SK-N-SH treated with all-trans-retinoic acid at 6 μM for 48 hours (cell line): ENCODE data around the gene CDCA3.

Experiments used
- ATAC-seq: fragments of 200-7000 bp; cut with Tn5 transposase; 3 replicates; pipeline ENCODE4 v1.9.1; 2020; ENCODE audit warnings: mild to moderate bottlenecking, moderate library complexity
- ARNTL ChIP-seq: fragments of 450-650 bp; formaldehyde crosslinking; IDR thresholded peaks from 2 replicates; pipeline ENCODE4 v1.5.0; 2020; ENCODE audit warnings: low read depth, mild to moderate bottlenecking, moderate library complexity, borderline replicate concordance
- BACH2 ChIP-seq: fragments of 250-450 bp; sonication (Bioruptor Pico); IDR thresholded peaks from 2 replicates; pipeline ENCODE4 v1.9.0; 2021; ENCODE audit warnings: mild to moderate bottlenecking, borderline replicate concordance
- CREB5 ChIP-seq: fragments of 250-450 bp; sonication (Bioruptor Pico); IDR thresholded peaks from 2 replicates; pipeline ENCODE4 v1.5.1; 2020; ENCODE audit warnings: low read depth, mild to moderate bottlenecking, moderate library complexity
- ESRRG ChIP-seq: fragments of 250-450 bp; sonication (Bioruptor Pico); IDR thresholded peaks from 2 replicates; pipeline ENCODE4 v1.6.1; 2021; ENCODE audit warnings: mild to moderate bottlenecking
- GLIS3 ChIP-seq: fragments of 250-450 bp; sonication (Bioruptor Pico); IDR thresholded peaks from 2 replicates; pipeline ENCODE4 v1.5.0; 2020; ENCODE audit warnings: mild to moderate bottlenecking, moderate library complexity
- ISL1 ChIP-seq: fragments of 250-450 bp; sonication (Bioruptor Pico); IDR thresholded peaks from 2 replicates; pipeline ENCODE4 v2.1.2; 2022; ENCODE audit warnings: mild to moderate bottlenecking, moderate library complexity
- OSR1 ChIP-seq: fragments of 250-450 bp; sonication (Bioruptor Pico); IDR thresholded peaks from 2 replicates; pipeline ENCODE4 v1.8.0; 2022; ENCODE audit warnings: moderate library complexity, mild to moderate bottlenecking, inconsistent platforms
- PATZ1 ChIP-seq: fragments of 250-450 bp; sonication (Bioruptor Pico); IDR thresholded peaks from 2 replicates; pipeline ENCODE4 v1.8.0; 2020; ENCODE audit warnings: mild to moderate bottlenecking, moderate library complexity, borderline replicate concordance
- PPARA ChIP-seq: fragments of 250-450 bp; sonication (Bioruptor Pico); IDR thresholded peaks from 2 replicates; pipeline ENCODE4 v1.5.0; 2020; ENCODE audit warnings: mild to moderate bottlenecking, borderline replicate concordance
- RARB ChIP-seq: fragments of 250-450 bp; sonication (Bioruptor Pico); IDR thresholded peaks from 2 replicates; pipeline ENCODE4 v1.8.0; 2021; ENCODE audit warnings: mild to moderate bottlenecking, moderate library complexity
- TCF4 ChIP-seq: fragments of 250-450 bp; sonication (Bioruptor Pico); IDR thresholded peaks from 2 replicates; pipeline ENCODE4 v1.8.0; 2021; ENCODE audit warnings: mild to moderate bottlenecking, moderate library complexity, borderline replicate concordance
- TOX ChIP-seq: fragments of 250-450 bp; sonication (Bioruptor Pico); IDR thresholded peaks from 2 replicates; pipeline ENCODE4 v1.8.0; 2021; ENCODE audit warnings: mild to moderate bottlenecking, moderate library complexity, borderline replicate concordance
- ZC3H10 ChIP-seq: fragments of 250-450 bp; sonication (Bioruptor Pico); IDR thresholded peaks from 2 replicates; pipeline ENCODE4 v1.5.1; 2021; ENCODE audit warnings: mild to moderate bottlenecking, moderate library complexity
- ZFP3 ChIP-seq: fragments of 250-450 bp; sonication (Bioruptor Pico); IDR thresholded peaks from 2 replicates; pipeline ENCODE4 v1.5.0; 2020; ENCODE audit warnings: mild to moderate bottlenecking, moderate library complexity
- ZNF565 ChIP-seq: fragments of 450-650 bp; formaldehyde crosslinking; conservative IDR thresholded peaks from 2 replicates; pipeline ENCODE4 v1.5.0; 2020; ENCODE audit warnings: low read depth, mild to moderate bottlenecking, moderate library complexity
- ZNF70 ChIP-seq: fragments of 450-650 bp; formaldehyde crosslinking; IDR thresholded peaks from 2 replicates; pipeline ENCODE4 v1.5.0; 2020; ENCODE audit warnings: mild to moderate bottlenecking, moderate library complexity
- ZNF8 ChIP-seq: fragments of 450-650 bp; formaldehyde crosslinking; IDR thresholded peaks from 2 replicates; pipeline ENCODE4 v1.5.0; 2020; ENCODE audit warnings: mild to moderate bottlenecking, moderate library complexity
- TF ChIP-seq, protein P1 (sequence below): fragments of 250-450 bp; sonication (Bioruptor Pico); IDR thresholded peaks from 2 replicates; pipeline ENCODE4 v1.8.0; 2021; ENCODE audit warnings: low read depth, mild to moderate bottlenecking, moderate library complexity, borderline replicate concordance
- TF ChIP-seq, protein P2 (sequence below): fragments of 250-450 bp; sonication (Bioruptor Pico); IDR thresholded peaks from 2 replicates; pipeline ENCODE4 v1.5.0; 2020; ENCODE audit warnings: mild to moderate bottlenecking, moderate library complexity
- TF ChIP-seq, protein P3 (sequence below): fragments of 250-450 bp; sonication (Bioruptor Pico); IDR thresholded peaks from 2 replicates; pipeline ENCODE4 v1.5.1; 2021; ENCODE audit warnings: mild to moderate bottlenecking, moderate library complexity

CDCA3 gene

GRCh38 chr12:6820166-6820565, 30.9 kb downstream of the CDCA3 start:
- TF ChIP-seq ESRRG (CRISPR knock-in tag), result no peak
- TF ChIP-seq ZNF70 (CRISPR knock-in tag), result no peak
- TF ChIP-seq BACH2 (CRISPR knock-in tag), result no peak
- TF ChIP-seq ARNTL (CRISPR knock-in tag), result no peak
- no peak for TF ChIP-seq CREB5
- no peak for TF ChIP-seq TCF4 (CRISPR knock-in tag)
- TF ChIP-seq PATZ1 (CRISPR knock-in tag), result no peak
- TF ChIP-seq, protein P1, sequence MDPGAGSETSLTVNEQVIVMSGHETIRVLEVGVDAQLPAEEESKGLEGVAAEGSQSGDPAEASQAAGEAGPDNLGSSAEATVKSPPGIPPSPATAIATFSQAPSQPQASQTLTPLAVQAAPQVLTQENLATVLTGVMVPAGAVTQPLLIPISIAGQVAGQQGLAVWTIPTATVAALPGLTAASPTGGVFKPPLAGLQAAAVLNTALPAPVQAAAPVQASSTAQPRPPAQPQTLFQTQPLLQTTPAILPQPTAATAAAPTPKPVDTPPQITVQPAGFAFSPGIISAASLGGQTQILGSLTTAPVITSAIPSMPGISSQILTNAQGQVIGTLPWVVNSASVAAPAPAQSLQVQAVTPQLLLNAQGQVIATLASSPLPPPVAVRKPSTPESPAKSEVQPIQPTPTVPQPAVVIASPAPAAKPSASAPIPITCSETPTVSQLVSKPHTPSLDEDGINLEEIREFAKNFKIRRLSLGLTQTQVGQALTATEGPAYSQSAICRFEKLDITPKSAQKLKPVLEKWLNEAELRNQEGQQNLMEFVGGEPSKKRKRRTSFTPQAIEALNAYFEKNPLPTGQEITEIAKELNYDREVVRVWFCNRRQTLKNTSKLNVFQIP (CRISPR knock-in tag), result no peak
- TF ChIP-seq, protein P2, sequence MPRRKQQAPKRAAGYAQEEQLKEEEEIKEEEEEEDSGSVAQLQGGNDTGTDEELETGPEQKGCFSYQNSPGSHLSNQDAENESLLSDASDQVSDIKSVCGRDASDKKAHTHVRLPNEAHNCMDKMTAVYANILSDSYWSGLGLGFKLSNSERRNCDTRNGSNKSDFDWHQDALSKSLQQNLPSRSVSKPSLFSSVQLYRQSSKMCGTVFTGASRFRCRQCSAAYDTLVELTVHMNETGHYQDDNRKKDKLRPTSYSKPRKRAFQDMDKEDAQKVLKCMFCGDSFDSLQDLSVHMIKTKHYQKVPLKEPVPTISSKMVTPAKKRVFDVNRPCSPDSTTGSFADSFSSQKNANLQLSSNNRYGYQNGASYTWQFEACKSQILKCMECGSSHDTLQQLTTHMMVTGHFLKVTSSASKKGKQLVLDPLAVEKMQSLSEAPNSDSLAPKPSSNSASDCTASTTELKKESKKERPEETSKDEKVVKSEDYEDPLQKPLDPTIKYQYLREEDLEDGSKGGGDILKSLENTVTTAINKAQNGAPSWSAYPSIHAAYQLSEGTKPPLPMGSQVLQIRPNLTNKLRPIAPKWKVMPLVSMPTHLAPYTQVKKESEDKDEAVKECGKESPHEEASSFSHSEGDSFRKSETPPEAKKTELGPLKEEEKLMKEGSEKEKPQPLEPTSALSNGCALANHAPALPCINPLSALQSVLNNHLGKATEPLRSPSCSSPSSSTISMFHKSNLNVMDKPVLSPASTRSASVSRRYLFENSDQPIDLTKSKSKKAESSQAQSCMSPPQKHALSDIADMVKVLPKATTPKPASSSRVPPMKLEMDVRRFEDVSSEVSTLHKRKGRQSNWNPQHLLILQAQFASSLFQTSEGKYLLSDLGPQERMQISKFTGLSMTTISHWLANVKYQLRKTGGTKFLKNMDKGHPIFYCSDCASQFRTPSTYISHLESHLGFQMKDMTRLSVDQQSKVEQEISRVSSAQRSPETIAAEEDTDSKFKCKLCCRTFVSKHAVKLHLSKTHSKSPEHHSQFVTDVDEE, result no peak
- no peak for TF ChIP-seq GLIS3 (CRISPR knock-in tag)
- no peak for TF ChIP-seq TOX (CRISPR knock-in tag)
- no peak for TF ChIP-seq RARB
- TF ChIP-seq ZNF565, result no peak
- TF ChIP-seq, protein P3, sequence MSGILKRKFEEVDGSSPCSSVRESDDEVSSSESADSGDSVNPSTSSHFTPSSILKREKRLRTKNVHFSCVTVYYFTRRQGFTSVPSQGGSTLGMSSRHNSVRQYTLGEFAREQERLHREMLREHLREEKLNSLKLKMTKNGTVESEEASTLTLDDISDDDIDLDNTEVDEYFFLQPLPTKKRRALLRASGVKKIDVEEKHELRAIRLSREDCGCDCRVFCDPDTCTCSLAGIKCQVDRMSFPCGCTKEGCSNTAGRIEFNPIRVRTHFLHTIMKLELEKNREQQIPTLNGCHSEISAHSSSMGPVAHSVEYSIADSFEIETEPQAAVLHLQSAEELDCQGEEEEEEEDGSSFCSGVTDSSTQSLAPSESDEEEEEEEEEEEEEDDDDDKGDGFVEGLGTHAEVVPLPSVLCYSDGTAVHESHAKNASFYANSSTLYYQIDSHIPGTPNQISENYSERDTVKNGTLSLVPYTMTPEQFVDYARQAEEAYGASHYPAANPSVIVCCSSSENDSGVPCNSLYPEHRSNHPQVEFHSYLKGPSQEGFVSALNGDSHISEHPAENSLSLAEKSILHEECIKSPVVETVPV (CRISPR knock-in tag), result no peak
- TF ChIP-seq, all 23 proteins: peak for 0
- no peak for ATAC-seq

DNA sequence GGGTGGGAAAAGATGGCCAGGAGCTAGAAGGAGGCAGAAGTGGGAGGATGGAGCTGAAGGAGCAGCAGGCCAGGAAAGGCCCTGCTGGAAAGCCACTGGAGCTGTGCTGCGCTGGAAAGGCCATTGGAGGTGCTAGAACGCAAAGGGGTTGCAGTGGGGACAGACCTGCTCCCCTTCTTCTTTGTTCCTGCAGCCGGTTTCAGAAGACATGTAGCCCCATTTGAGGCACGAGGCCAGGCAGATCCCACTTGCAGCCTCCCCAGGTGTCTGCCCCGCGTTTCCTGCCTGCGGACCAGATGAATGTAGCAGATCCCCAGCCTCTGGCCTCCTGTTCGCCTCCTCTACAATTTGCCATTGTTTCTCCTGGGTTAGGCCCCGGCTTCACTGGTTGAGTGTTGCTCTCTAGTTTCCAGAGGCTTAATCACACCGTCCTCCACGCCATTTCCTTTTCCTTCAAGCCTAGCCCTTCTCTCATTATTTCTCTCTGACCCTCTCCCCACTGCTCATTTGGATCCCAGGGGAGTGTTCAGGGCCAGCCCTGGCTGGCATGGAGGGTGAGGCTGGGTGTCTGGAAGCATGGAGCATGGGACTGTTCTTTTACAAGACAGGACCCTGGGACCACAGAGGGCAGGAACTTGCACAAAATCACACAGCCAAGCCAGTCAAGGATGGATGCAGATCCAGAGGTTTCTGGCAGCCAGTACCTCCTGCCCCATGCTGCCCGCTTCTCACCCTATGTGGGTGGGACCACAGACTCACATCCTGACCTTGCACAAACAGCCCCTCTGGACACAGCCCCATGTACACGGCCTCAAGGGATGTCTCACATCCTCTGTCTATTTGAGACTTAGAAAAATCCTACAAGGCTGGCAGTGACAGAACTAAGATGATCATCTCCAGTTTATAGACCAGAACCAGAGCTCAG, 31.7 kb downstream of the CDCA3 start:
- TF ChIP-seq BACH2 (CRISPR knock-in tag), result no peak
- no peak for TF ChIP-seq GLIS3 (CRISPR knock-in tag)
- no peak for TF ChIP-seq ZC3H10 (CRISPR knock-in tag)
- no peak for TF ChIP-seq TOX (CRISPR knock-in tag)
- no peak for TF ChIP-seq TCF4 (CRISPR knock-in tag)
- no peak for TF ChIP-seq CREB5
- no peak for TF ChIP-seq PATZ1 (CRISPR knock-in tag)
- TF ChIP-seq PPARA, result no peak
- no peak for TF ChIP-seq OSR1 (CRISPR knock-in tag)
- TF ChIP-seq, protein P2, result no peak
- no peak for TF ChIP-seq ZNF8 (CRISPR knock-in tag)
- TF ChIP-seq ZNF70 (CRISPR knock-in tag), result no peak
- no peak for TF ChIP-seq RARB
- no peak for TF ChIP-seq ISL1 (CRISPR knock-in tag)
- no peak for TF ChIP-seq ARNTL (CRISPR knock-in tag)
- no peak for TF ChIP-seq ZFP3
- no peak for ATAC-seq
